Ramos (cell line): Measurements from ENCODE around the gene CAPN3.
"Not testable (repeated sequence)": the region's sequence is repeated elsewhere in the genome, so short reads cannot be mapped to it uniquely, and the experiment has no call there.

ENCODE experiments used
- in situ Hi-C: fragments of 300-500 bp; cut with MboI; formaldehyde crosslinking; loops from one replicate; pipeline ENCODE4 v1.14.3; 2022; ENCODE audit warnings: low sequenced_read_pairs; ENCODE audit not compliant: unreplicated experiment

Gene CAPN3

GRCh38 chr15:42359249-42359648 is at the start of gene CAPN3:
Gene CAPN3, plus strand, starts transcription at chr15:42359501. Its CDS starts 305 bp downstream, at chr15:42359806.
- in situ Hi-C loops = no loop called here

DNA sequence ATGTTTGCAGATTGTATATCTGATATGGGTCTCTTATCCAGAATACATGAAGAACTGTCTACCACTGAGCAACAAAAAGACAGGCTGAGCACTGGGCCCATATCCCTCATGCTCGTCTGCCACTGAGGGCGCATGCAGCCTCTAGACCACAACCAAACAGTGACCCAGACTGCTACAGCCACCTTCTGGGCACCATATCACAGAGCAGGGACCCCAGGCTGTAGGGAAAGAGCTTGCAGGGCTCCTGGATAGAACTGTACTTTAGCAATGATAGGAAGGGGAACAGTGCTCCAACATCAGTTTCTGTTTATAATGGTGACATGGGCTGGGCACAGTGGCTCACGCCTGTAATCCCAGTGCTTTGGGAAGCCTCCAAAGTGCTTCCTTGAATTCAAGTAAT is 45.8 kb upstream of the CAPN3 start:
- in situ Hi-C loops = no loop called here

DNA sequence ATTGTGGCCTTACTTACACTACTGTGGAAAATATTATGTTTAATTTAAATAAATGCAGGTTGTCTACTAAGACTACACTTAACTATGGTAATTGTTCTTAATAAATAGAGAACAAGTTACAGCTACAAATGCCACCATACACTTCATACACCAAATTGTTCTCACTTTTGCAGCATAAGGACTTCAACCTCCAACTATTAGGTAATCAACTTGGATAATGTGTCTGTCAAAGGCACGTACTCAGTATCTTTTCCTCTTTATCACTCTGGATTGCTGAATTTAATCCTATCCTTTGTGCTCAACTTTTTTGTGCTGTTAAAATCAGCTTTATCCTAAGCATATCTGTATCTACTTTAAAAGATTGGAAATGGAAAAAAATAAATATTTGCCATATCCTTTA is 44.5 kb upstream of the CAPN3 start:
- in situ Hi-C loops = no loop called here

- in situ Hi-C loops = no loop called here
These were observed 43.8 kb upstream of the CAPN3 start for GRCh38 chr15:42315521-42315920.

GRCh38 chr15:42316282-42316805 is 43.0 kb upstream of the CAPN3 start:
- in situ Hi-C loops = not testable (repeated sequence)

- in situ Hi-C loops = no loop called here
These were observed 40.1 kb upstream of the CAPN3 start for GRCh38 chr15:42319206-42319605.

- in situ Hi-C loops = no loop called here
These were observed 35.0 kb upstream of the CAPN3 start for GRCh38 chr15:42324308-42324707.

DNA sequence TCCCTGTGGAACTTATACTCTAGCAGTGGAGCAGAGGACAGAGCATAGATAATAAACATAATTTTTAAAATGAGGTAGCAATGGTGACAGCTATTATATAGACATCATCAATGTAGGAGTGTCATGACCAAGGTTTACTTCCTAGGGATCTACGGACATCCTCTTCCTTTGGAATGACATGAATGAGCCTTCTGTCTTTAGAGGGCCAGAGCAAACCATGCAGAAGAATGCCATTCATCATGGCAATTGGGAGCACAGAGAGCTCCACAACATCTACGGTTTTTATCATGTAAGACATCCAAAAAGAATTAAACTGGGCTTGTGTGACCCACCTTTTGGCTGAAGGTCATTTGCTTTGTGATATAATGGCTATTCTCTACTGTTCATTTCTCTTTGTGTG is 30.1 kb upstream of the CAPN3 start:
- in situ Hi-C loops = no loop called here

DNA sequence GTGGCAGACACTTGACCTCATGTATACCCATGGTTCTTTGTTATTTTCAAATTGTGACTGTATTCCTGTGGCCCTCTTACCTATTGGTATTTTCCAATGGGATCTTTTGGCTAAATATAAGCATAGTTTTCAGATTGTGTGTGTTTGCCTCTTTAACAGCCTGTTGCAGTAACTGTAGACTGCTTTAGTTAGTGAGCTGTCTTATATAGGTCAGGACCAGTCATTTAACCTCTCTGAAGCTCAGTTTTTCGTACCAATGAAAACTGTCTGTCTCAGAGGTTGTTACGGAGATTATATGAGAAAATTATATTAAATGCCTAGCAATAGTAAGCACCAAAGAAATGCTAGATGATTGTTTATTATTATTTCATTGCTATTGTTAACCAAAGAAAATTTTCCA is 29.3 kb upstream of the CAPN3 start:
- in situ Hi-C loops = no loop called here

DNA sequence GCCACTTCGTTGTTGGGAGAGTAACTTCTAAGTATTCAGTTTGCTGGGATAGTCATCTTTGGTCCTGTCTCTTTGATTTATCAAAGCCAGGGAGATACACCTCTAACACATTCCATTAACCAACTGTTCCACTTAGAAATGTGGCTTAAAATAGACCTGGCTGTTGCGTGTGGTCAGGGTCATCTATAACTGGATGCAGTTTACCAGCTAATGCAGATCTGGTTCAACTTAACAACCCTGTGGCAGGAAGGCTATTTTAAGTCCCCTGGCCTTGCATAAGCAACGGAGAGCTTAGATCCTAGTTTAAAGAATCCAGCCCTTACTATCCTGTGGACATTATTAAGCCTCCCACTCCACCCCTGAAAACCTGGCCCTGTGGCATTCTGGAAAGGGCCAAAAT is 28.1 kb upstream of the CAPN3 start:
- in situ Hi-C loops = no loop called here

DNA sequence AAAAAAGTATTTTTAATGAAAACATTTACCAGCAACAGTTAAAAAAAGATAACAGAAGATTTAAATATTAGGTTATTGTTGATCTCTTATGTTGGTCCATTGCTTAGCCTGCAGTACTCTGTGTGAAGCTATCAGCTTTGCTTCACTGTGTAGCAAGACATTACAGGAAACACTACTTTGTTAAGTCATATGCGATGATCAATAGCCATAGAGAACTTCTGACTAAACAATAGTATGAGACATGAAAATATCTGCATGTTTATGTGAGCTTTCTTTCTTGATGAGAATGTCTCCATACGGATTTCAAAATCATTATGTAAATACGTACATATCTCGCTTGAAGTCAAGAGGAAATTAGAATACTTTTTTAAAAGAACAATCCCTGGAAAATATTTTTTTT is 27.0 kb upstream of the CAPN3 start:
- in situ Hi-C loops = no loop called here

DNA sequence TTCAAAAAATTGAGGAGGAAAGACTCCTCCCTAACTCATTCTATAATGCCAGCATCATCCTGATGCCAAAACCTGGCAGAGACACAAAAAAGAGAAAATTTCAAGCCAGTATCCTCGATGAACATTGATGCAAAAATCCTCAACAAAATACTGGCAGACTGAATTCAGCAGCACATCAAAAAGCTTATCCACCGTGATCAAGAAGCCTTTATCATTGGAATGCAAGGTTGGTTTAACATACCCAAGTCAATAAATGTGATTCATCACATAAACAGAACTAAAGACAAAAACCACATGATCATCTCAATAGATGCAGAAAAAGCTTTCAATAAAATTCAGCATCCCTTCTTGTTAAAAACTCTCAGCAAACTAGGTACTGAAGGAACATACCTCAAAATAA is 24.2 kb upstream of the CAPN3 start:
- in situ Hi-C loops = no loop called here

- in situ Hi-C loops = not testable (repeated sequence)
These were observed 22.7 kb upstream of the CAPN3 start for GRCh38 chr15:42336650-42337049.

GRCh38 chr15:42337104-42337503 is 22.2 kb upstream of the CAPN3 start:
- in situ Hi-C loops = not testable (repeated sequence)

GRCh38 chr15:42338500-42338899 is 20.8 kb upstream of the CAPN3 start:
- in situ Hi-C loops = no loop called here

- in situ Hi-C loops = no loop called here
These were observed 15.6 kb upstream of the CAPN3 start for GRCh38 chr15:42343596-42344232.

DNA sequence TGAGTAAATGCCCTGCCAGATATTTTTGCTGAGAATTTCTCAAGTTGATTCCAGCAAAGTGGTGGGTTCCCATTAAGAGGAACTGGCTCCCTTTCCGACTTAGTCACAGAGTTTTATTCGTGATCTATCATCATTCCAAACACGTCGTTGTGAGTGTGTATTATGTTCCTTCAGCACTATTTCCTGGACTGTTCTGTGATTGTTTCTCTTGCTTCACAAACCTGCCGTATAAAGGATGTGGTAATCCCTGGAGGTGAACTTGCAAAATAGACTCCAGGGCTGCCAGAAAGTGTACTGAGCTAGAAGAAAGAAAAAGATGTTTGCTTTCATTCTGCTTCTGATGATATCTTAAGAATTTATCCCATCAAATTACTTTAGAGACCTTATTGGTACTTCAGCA is 14.5 kb upstream of the CAPN3 start:
- in situ Hi-C loops = no loop called here

GRCh38 chr15:42345504-42345903 is 13.8 kb upstream of the CAPN3 start:
- in situ Hi-C loops = no loop called here

DNA sequence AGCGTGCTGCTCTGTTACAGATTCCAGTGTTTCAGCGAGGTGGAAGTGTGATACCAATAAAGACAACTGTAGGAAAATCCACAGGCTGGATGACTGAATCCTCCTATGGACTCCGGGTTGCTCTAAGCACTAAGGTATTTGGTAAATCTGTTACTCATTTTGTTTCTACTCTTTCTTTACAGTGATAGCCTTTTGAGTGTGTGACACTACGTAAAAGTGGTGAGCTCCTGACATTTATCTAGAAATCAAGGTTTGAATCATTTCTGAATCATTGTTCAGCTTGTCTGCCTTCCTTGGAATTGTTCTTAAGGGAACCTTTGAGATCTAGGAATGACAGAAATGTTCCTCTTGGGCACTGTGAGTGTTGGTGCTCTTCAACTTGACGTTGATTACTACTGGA is 11.2 kb upstream of the CAPN3 start:
- in situ Hi-C loops = no loop called here

DNA sequence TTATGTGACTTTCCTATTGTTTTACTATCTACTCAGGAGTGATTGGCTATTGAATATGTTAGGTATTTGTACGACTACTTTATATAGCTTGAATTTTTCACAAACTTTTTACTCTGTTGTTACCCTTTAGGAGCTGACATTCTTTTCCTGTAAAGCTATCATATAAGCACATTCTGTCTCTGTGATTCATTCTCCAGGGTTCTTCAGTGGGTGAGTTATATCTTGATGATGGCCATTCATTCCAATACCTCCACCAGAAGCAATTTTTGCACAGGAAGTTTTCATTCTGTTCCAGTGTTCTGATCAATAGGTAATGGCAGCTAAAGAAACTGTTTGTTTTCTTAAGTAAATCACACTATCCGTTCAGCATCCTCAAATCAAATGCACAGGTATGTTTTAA is 10.1 kb upstream of the CAPN3 start:
- in situ Hi-C loops = no loop called here

GRCh38 chr15:42352401-42352800 is 6.9 kb upstream of the CAPN3 start:
- in situ Hi-C loops = no loop called here

DNA sequence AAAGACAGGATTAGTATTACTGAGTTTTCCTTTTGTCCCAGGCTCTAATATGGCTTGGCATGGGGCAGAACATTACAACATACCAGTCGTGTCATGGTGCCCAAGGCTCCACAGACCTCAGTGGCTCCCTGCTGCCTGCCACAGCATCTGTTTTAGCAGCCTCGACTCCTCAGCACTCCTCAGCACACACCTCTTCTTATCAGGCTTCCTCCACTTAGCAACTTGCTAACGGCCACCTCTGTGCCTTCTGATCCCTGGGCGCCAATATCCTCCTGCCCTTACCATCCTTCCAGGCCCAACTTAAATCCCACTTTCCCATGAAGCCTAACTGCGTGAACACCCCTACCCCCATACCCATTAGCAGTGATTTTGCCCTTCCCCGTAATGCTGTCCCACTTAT is 6.2 kb upstream of the CAPN3 start:
- in situ Hi-C loops = no loop called here
